HepG2 (cell line): ENCODE measurements around the gene DOP1B. TPM values are rescaled to one million over a fixed set of nuclear protein-coding genes. Genes with fewer than 3 reads are reported as not detected.
A peak's percentile ranks its signal among the peaks of the same experiment; 100 is the strongest.
"Not testable (repeated sequence)": the region's sequence is repeated elsewhere in the genome, so short reads cannot be mapped to it uniquely, and the experiment has no call there.

ENCODE experiments used
- ATAC-seq: fragments of 200-7000 bp; cut with Tn5 transposase; 3 replicates; pipeline ENCODE4 v1.9.1; 2020; ENCODE audit warnings: mild to moderate bottlenecking, moderate library complexity
- BruUV-seq: library from RNA; stranded (reverse); fragments of 400-500 nt; replicated peaks from 2 replicates; lab custom pipeline; 2021; lab: Mats Ljungman, UMichigan
- CTCF ChIA-PET: fragments of 300-600 bp; formaldehyde crosslinking; extraction: SDS; loops from one replicate; lab custom pipeline; 2021; ENCODE audit warnings: low total read pairs, inconsistent platforms, low intra/inter-chr PET ratio; lab: Yijun Ruan, JAX
- POLR2A ChIA-PET: fragments of 350-600 bp; sonication (Branson Sonifier 250); formaldehyde crosslinking; loops from one replicate; lab custom pipeline; 2020; ENCODE audit warnings: antibody characterized with exemption, inconsistent platforms; lab: Yijun Ruan, JAX
- DNase-seq: peaks from one replicate; pipeline ENCODE4 v3.0.0-alpha.2; 2015; ENCODE audit warnings: low spot score
- FAIRE-seq: peaks from 3 replicates; lab custom pipeline; 2011; peaks lifted over from hg19 to GRCh38; lab: Jason Lieb, UNC
- H2AFZ ChIP-seq: one replicate; pipeline ENCODE4 v1.6.1; 2011; ENCODE audit warnings: low read length, inconsistent platforms
- H3K27ac ChIP-seq: fragments of 300-600 bp; 3 replicates; pipeline ENCODE4 v1.8.0; 2011; ENCODE audit warnings: mixed run types, mild to moderate bottlenecking, mixed read lengths, low read length, inconsistent platforms; ENCODE audit not compliant: insufficient read depth; ENCODE audit errors: extremely low read length
- H3K27me3 ChIP-seq, 2 experiments: fragments of 200-600 bp in 1 of 2; 2 replicates in 1 of 2; 3 replicates in 1 of 2; pipeline versions ENCODE4 v1.6.0 to v1.8.0; 2011; ENCODE audit warnings: low read length in 2 of 2, mild to moderate bottlenecking in 2 of 2, moderate library complexity in 2 of 2, inconsistent platforms in 1 of 2; ENCODE audit not compliant: insufficient read depth in 2 of 2, control insufficient read depth in 1 of 2
- H3K36me3 ChIP-seq, 2 experiments: fragments of 200-600 bp in 1 of 2; replicated peaks in 1 of 2; 2 replicates in 1 of 2; 3 replicates in 1 of 2; pipeline versions ENCODE4 v1.5.1 to v1.8.0; 2011; ENCODE audit warnings: low read length in 2 of 2, inconsistent platforms in 1 of 2; ENCODE audit not compliant: insufficient read depth in 2 of 2, control insufficient read depth in 1 of 2
- H3K4me1 ChIP-seq: 2 replicates; pipeline ENCODE4 v1.5.1; 2012; ENCODE audit warnings: low read length, inconsistent platforms; ENCODE audit not compliant: insufficient read depth
- H3K4me2 ChIP-seq: 2 replicates; pipeline ENCODE4 v1.6.0; 2011; ENCODE audit warnings: low read depth, low read length, inconsistent platforms
- H3K4me3 ChIP-seq, 3 experiments: fragments of 200-600 bp in 1 of 3; sonication (generic), shearing (Covaris generic) in 1 of 3; replicated peaks in 1 of 3; 2 replicates each; pipeline ENCODE4 v1.5.1; 2011 to 2016; ENCODE audit warnings: low read length in 3 of 3, inconsistent platforms in 2 of 3, low read depth in 2 of 3, mild to moderate bottlenecking in 2 of 3, control low read depth in 1 of 3, mixed read lengths in 1 of 3; ENCODE audit not compliant: insufficient read depth in 1 of 3
- H3K79me2 ChIP-seq: one replicate; pipeline ENCODE4 v1.6.1; 2011; ENCODE audit warnings: low read length, inconsistent platforms; ENCODE audit not compliant: insufficient read depth
- H3K9ac ChIP-seq: 2 replicates; pipeline ENCODE4 v1.6.0; 2011; ENCODE audit warnings: mild to moderate bottlenecking, low read depth, low read length, inconsistent platforms; ENCODE audit not compliant: insufficient read depth
- H3K9me3 ChIP-seq: 2 replicates; pipeline ENCODE4 v1.5.1; 2012; ENCODE audit warnings: mild to moderate bottlenecking, low read length
- H4K20me1 ChIP-seq: 2 replicates; pipeline ENCODE4 v1.6.0; 2011; ENCODE audit warnings: inconsistent platforms, mild to moderate bottlenecking, low read length, moderate library complexity; ENCODE audit not compliant: insufficient read depth
- HOXD1 ChIP-seq: sonication (generic); formaldehyde crosslinking; IDR thresholded peaks from 2 replicates; pipeline ENCODE4 v1.5.0; 2020; ENCODE audit warnings: missing genetic modification reagents
- NFIC ChIP-seq: IDR thresholded peaks from 2 replicates; pipeline ENCODE4 v1.6.1; 2012; ENCODE audit warnings: mild to moderate bottlenecking, low read length, inconsistent platforms
- ZNF713 ChIP-seq: sonication (generic); formaldehyde crosslinking; IDR thresholded peaks from 2 replicates; pipeline ENCODE4 v1.4.0; 2020; ENCODE audit warnings: mild to moderate bottlenecking, missing genetic modification reagents
- WGBS: methylation state at CpG from one replicate; pipeline ENCODE4 v1.1.6; 2017; ENCODE audit warnings: low lambda C conversion rate; 5-methylcytosine and 5-hydroxymethylcytosine counted together
- in situ Hi-C: cut with HindIII; loops from 2 replicates; pipeline ENCODE4 v1.10.0; 2017; ENCODE audit warnings: low pct_unique_long_range_greater_than_20kb; ENCODE audit not compliant: extremely low pct_ligation_motif_present
- intact Hi-C: fragments of 100-400 bp; cut with micrococcal nuclease; formaldehyde crosslinking; loops from one replicate; pipeline ENCODE4 v1.10.0; 2022; ENCODE audit not compliant: unreplicated experiment
- polyA plus RNA-seq, 8 experiments: library from polyadenylated mRNA; depleted of rRNA in 3 of 8; stranded (reverse) in 7 of 8; unstranded in 1 of 8; fragments of >200 nt; fragmentation: Illumina TruSeq in 4 of 8; extraction: Trizol in 4 of 8; gene quantifications; 2 replicates each; pipeline versions ENCODE4 v1.2.1 to v1.2.3, GENCODE V29; 2011 to 2016; ENCODE audit warnings: low read depth in 4 of 8, missing spikeins in 1 of 8, mixed read lengths in 1 of 8; ENCODE audit not compliant: insufficient read depth in 1 of 8
- total RNA-seq, 5 experiments: library from RNA; depleted of rRNA; stranded (reverse); fragments of >200 nt; fragmentation: Illumina TruSeq; extraction: Trizol; gene quantifications; 2 replicates each; pipeline ENCODE4 v1.2.3, GENCODE V29; 2016; ENCODE audit warnings: low read depth in 1 of 5
- TF ChIP-seq, protein P1 (sequence below): sonication (generic); formaldehyde crosslinking; IDR thresholded peaks from 2 replicates; pipeline ENCODE4 v1.4.0; 2020; ENCODE audit warnings: missing genetic modification reagents

DOP1B gene
- total and polyA plus RNA-seq, 2 of the 13 experiments (the other 11 are each of a cell fraction or from before 2014, with no cell fraction given), result 2.8 to 3.2 TPM

- TF ChIP-seq NFIC (no peak), HOXD1 (no peak), ZNF713 (CRISPR knock-in tag) (no peak)
- TF ChIP-seq, protein P1, sequence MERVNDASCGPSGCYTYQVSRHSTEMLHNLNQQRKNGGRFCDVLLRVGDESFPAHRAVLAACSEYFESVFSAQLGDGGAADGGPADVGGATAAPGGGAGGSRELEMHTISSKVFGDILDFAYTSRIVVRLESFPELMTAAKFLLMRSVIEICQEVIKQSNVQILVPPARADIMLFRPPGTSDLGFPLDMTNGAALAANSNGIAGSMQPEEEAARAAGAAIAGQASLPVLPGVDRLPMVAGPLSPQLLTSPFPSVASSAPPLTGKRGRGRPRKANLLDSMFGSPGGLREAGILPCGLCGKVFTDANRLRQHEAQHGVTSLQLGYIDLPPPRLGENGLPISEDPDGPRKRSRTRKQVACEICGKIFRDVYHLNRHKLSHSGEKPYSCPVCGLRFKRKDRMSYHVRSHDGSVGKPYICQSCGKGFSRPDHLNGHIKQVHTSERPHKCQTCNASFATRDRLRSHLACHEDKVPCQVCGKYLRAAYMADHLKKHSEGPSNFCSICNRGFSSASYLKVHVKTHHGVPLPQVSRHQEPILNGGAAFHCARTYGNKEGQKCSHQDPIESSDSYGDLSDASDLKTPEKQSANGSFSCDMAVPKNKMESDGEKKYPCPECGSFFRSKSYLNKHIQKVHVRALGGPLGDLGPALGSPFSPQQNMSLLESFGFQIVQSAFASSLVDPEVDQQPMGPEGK, result peak; percentile 52
- TF ChIP-seq, all 625 proteins: peak for 10
These were observed 21.1 kb upstream of the DOP1B start (continued) for GRCh38 chr21:36135391-36136102.

DNA sequence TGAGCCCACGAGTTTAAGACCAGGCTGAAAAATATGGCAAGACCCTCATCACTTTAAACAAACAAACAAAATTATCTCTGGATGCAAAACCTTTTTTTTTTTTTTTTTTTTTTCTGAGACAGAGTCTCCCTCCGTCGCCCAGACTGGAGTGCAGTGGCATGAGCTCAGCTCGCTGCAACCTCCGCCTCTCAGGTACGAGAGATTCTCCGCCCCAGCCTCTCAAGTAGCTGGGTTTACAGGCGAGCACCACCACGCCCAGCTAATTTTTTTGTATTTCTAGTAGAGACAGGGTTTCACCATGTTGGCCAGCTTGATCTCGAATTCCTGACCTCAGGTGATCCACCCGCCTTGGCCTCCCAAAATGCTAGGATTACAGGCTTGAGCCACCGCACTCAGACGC lies 16.8 kb upstream of the DOP1B start:
- WGBS, result 62% methylated on average over 13 of the region's 13 CpGs
- DNase-seq, H4K20me1 ChIP-seq, H3K9ac ChIP-seq, POLR2A ChIA-PET, H3K36me3 ChIP-seq, H3K4me3 ChIP-seq, H3K27ac ChIP-seq, intact Hi-C loops, H3K79me2 ChIP-seq, FAIRE-seq, H2AFZ ChIP-seq, H3K4me2 ChIP-seq, in situ Hi-C loops, BruUV-seq, H3K9me3 ChIP-seq, CTCF ChIA-PET, ATAC-seq: not testable (repeated sequence)
- peaks cover 4 to 23% of the 10 kb centered on the region in 2 experiments for H3K27me3 ChIP-seq
- H3K4me1 ChIP-seq, result peaks cover 27% of the 10 kb centered on the region
